ENCODE data around the gene EPHA4. TPM values are rescaled to one million over a fixed set of nuclear protein-coding genes. Genes with fewer than 3 reads are reported as not detected.

EPHA4 gene
- total RNA-seq, 1 donor from 2014 or later: 31.9 TPM

- TF ChIP-seq, protein P1, sequence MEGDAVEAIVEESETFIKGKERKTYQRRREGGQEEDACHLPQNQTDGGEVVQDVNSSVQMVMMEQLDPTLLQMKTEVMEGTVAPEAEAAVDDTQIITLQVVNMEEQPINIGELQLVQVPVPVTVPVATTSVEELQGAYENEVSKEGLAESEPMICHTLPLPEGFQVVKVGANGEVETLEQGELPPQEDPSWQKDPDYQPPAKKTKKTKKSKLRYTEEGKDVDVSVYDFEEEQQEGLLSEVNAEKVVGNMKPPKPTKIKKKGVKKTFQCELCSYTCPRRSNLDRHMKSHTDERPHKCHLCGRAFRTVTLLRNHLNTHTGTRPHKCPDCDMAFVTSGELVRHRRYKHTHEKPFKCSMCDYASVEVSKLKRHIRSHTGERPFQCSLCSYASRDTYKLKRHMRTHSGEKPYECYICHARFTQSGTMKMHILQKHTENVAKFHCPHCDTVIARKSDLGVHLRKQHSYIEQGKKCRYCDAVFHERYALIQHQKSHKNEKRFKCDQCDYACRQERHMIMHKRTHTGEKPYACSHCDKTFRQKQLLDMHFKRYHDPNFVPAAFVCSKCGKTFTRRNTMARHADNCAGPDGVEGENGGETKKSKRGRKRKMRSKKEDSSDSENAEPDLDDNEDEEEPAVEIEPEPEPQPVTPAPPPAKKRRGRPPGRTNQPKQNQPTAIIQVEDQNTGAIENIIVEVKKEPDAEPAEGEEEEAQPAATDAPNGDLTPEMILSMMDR (IDR thresholded peaks at IDR 0.05): no peak
- H3K4me1 ChIP-seq: no peaks in the 10 kb centered on the region
- H3K27me3 ChIP-seq: no peaks in the 10 kb centered on the region
- no peaks in the 10 kb centered on the region for H3K9me3 ChIP-seq
- intact Hi-C loops (cut with DNase I): no loop called here
- DNase-seq (no peak), ATAC-seq (no peak)
- H3K36me3 ChIP-seq: no peaks in the 10 kb centered on the region
- H3K27ac ChIP-seq: no peak overlapping the region
- no peak overlapping the region for H3K4me3 ChIP-seq
These were observed 156.3 kb downstream of the EPHA4 start for GRCh38 chr2:221415789-221416188.

- ATAC-seq: no peak
- H3K4me1 ChIP-seq: no peaks in the 10 kb centered on the region
- TF ChIP-seq, protein P1 (IDR thresholded peaks at IDR 0.05): no peak
- no peak overlapping the region for H3K4me3 ChIP-seq
- H3K27me3 ChIP-seq: no peaks in the 10 kb centered on the region
- H3K27ac ChIP-seq: no peak overlapping the region
- no peak for DNase-seq
- no peaks in the 10 kb centered on the region for H3K9me3 ChIP-seq
- H3K36me3 ChIP-seq: no peaks in the 10 kb centered on the region
- intact Hi-C loops (cut with DNase I): no loop called here
These were observed 159.1 kb downstream of the EPHA4 start for GRCh38 chr2:221412978-221413377.

- H3K27me3 ChIP-seq: no peaks in the 10 kb centered on the region
- ATAC-seq (no peak), DNase-seq (no peak)
- H3K4me1 ChIP-seq: no peaks in the 10 kb centered on the region
- no peak overlapping the region for H3K27ac ChIP-seq
- TF ChIP-seq, protein P1 (IDR thresholded peaks at IDR 0.05): no peak
- no peaks in the 10 kb centered on the region for H3K36me3 ChIP-seq
- H3K9me3 ChIP-seq: no peaks in the 10 kb centered on the region
- intact Hi-C loops (cut with DNase I): no loop called here
- no peak overlapping the region for H3K4me3 ChIP-seq
These were observed 161.6 kb downstream of the EPHA4 start for GRCh38 chr2:221410487-221410886.

- intact Hi-C loops (cut with DNase I): no loop called here
- ATAC-seq (no peak), DNase-seq (no peak)
- no peaks in the 10 kb centered on the region for H3K4me1 ChIP-seq
- H3K4me3 ChIP-seq: no peak overlapping the region
- no peak overlapping the region for H3K27ac ChIP-seq
- no peaks in the 10 kb centered on the region for H3K27me3 ChIP-seq
- no peaks in the 10 kb centered on the region for H3K9me3 ChIP-seq
- no peaks in the 10 kb centered on the region for H3K36me3 ChIP-seq
- TF ChIP-seq, protein P1 (IDR thresholded peaks at IDR 0.05): no peak
These were observed 164.3 kb downstream of the EPHA4 start for GRCh38 chr2:221407765-221408164.

GRCh38 chr2:221405521-221405920 lies 166.6 kb downstream of the EPHA4 start:
- ATAC-seq: no peak
- H3K4me3 ChIP-seq: no peak overlapping the region
- intact Hi-C loops (cut with DNase I): no loop called here
- TF ChIP-seq, protein P1 (IDR thresholded peaks at IDR 0.05): no peak
- no peaks in the 10 kb centered on the region for H3K4me1 ChIP-seq
- H3K27ac ChIP-seq: no peak overlapping the region
- DNase-seq: no peak
- H3K36me3 ChIP-seq: no peaks in the 10 kb centered on the region
- H3K9me3 ChIP-seq: no peaks in the 10 kb centered on the region
- no peaks in the 10 kb centered on the region for H3K27me3 ChIP-seq

DNA sequence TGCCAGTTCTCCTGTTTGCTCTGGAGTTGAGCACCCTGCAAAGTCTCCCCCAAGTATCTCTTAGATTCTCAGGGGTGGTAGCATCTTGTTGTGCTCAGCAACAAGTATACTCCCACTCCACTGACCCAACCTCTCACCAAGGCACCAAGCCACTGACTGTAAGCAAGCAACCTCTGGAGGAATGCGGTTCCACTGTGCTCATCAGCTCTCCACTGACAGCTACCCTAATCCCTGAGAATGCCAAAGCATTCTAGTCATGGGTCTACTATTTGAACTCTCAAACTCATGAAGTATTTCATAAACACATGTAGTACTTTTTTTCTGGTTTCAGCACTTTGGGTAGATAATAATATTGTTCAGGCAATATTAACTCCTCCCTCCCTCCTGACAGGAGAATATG lies 170.0 kb downstream of the EPHA4 start:
- Histone ChIP-seq H3K36me3 (no peaks in the 10 kb centered on the region), H3K27ac (no peak overlapping the region), H3K9me3 (no peaks in the 10 kb centered on the region), H3K4me1 (no peaks in the 10 kb centered on the region), H3K4me3 (no peak overlapping the region), H3K27me3 (no peaks in the 10 kb centered on the region)
- TF ChIP-seq, protein P1 (IDR thresholded peaks at IDR 0.05): no peak
- DNase-seq (no peak), ATAC-seq (no peak)
- intact Hi-C loops (cut with DNase I): no loop called here

Measured in upper lobe of right lung (tissue), 1 donor.